HG02981 (cell line): Measurements from ENCODE around the gene PTTG1.
"Not testable (repeated sequence)": the region's sequence is repeated elsewhere in the genome, so short reads cannot be mapped to it uniquely, and the experiment has no call there.

Source experiments
- ATAC-seq: cut with Tn5 transposase; IDR thresholded peaks from one replicate; pipeline ENCODE4 v1.9.1; 2021; ENCODE audit warnings: mild to moderate bottlenecking, moderate library complexity; ENCODE audit not compliant: unreplicated experiment

The PTTG1 gene

GRCh38 chr5:160420331-160420610 lies 1.4 kb upstream of the PTTG1 start:
- no peak for ATAC-seq

GRCh38 chr5:160423099-160423498 lies 1.4 kb downstream of the PTTG1 start:
- ATAC-seq = no peak

DNA sequence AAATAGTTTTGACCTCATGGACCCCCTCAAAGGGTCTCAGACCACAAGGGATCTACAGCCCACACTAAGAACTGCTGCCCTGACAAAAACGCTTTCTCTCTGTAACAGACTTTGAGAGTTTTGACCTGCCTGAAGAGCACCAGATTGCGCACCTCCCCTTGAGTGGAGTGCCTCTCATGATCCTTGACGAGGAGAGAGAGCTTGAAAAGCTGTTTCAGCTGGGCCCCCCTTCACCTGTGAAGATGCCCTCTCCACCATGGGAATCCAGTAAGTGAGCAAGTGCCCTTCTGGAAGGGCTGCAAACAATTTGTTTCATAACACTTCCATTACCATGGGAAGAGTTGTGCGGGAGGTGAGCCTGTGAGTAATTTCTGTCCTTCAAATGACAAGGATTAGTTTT lies 6.0 kb downstream of the PTTG1 start:
- no peak for ATAC-seq

GRCh38 chr5:160432196-160432595 lies 10.5 kb downstream of the PTTG1 start:
- peak; percentile 36 for ATAC-seq

DNA sequence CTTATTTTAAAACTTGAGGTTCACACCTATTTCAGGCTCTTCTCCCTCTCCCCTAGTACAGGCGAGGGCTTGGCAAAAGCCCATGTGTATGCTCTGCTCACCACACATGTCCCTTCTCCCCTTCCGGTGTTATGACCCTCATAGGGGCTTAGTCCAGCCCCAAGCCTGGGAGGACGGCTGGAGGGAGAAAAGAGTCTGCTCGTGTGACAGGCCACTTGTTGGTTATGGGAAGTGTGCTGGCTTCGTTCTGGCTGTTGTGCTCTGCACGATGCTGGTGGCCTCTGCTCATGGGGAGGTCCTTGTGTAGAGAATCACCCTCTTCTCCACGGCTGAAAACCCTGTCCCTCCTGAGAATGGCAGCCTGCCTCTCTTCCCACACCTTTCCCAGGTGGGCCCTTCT lies 11.1 kb downstream of the PTTG1 start:
- no peak for ATAC-seq

DNA sequence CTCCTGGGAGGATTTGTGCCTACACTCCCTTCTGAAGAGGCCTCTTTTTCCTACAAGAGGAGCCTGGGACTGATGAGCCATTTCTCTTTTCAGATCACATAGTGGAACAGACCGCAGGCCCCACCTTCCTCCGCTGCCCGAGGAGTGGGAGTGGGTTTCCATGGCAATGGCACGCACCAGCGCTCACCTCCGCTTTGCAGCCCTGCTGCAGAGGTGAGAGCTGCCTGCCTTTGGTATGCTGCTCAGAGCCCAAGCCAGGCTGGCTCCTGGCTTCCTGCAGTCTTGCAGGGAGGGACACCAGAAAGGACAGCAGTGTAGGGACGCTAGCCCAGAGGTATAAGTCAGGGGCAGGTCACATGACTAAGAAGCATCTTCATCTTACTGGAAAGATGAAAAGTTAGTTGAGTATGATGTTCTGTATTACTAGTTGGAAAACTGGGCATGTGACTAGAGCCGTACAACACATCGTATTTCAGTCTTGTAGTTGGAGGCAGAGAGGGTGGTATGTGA lies 12.4 kb downstream of the PTTG1 start:
- peak; percentile 66 for ATAC-seq

DNA sequence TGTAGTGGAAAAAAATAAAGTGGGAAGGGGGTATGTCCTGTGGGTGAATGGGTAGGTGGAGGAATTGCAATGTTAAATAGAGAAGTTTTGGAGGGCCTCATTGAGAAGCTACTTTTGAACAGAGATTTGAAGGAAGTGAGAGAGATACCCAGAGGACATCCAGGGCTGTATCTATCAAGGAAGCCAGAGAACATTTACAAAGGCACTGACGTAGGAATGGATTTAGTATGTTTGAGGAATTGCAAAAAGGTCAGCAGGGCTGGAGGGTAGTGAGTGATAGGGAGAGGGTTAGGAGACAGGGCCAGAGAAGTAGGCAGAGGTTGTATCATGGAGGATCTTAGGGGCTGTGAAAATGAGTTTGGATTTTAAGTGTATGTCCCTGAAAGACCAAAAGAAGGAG lies 13.9 kb downstream of the PTTG1 start:
- no peak for ATAC-seq

- ATAC-seq = no peak
These were observed 14.4 kb downstream of the PTTG1 start for GRCh38 chr5:160436017-160436416.

DNA sequence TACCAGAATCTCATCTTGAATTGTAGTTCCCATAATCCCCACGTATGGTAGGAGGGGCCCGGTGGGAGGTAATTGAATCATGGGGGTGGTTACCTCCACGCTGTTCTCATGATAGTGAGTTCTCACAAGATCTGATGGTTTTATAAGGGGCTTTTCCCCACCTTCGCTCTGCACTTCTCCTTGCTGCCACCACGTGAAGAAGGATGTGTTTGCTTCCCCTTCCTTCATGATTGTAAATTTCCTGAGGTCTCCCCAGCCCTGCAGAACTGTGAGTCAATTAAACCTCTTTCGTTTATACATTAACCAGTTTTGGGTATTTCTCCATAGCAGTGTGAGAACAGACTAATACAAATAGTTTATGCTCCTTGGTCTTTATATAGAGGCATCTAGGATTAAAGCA lies 15.0 kb downstream of the PTTG1 start:
- ATAC-seq = not testable (repeated sequence)

GRCh38 chr5:160437271-160437670 lies 15.6 kb downstream of the PTTG1 start:
- ATAC-seq = no peak

GRCh38 chr5:160438316-160439204 lies 16.9 kb downstream of the PTTG1 start:
- ATAC-seq = peak; percentile 25

DNA sequence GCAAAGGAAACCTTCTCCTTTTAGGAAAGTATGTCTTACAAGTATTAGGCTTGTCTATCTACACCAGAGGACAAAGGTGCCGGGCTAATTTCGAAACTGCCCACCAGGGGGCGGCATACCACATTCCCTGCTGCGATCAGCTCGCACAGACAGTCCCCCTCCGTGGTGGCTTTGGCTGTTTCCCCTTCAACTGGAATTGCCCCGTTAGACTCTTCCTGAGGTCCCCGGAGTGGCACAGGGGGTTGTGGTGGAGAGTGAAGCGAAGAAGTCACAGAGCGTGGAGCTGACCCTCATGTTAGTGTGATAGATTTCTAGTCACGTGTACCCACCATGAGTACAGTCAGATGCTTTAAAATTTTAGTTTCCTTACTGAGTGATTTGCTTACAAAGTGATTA lies 17.5 kb downstream of the PTTG1 start:
- ATAC-seq = peak; percentile 43

GRCh38 chr5:160441311-160441781 lies 19.7 kb downstream of the PTTG1 start:
- ATAC-seq = peak; percentile 14

DNA sequence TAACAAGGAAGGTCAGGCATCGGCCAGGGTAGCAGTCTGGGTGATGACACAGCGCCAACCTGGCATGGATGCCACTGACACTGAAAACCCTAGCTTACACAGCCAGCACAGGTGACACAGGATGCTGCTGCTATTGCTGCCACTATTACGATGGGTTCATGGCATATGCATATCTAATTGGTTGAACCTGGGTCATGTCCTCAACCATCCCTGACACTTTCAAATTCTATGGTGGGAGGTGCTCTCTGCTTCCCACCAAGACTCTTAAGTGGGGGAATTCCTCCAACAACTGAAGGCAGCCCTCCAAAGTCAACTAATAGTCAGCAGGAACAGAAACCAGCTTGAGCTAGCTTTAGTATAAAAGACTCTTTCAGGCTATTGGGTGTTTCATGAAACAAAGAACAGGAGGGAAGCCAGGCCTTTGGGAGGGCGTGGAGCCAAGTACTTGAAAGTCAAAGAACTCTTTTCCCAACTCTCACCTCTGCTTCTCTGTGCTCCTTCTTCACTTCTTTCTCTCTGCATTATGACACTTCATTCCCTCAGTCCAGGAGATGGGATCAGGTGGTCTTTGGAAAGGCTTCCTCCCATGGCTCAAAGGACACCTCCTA lies 21.3 kb downstream of the PTTG1 start:
- peak; percentile 16 for ATAC-seq

GRCh38 chr5:160444407-160444806 lies 22.8 kb downstream of the PTTG1 start:
- no peak for ATAC-seq

GRCh38 chr5:160445132-160445531 lies 23.5 kb downstream of the PTTG1 start:
- peak; percentile 37 for ATAC-seq

GRCh38 chr5:160445751-160446150 lies 24.1 kb downstream of the PTTG1 start:
- ATAC-seq = no peak

- ATAC-seq = no peak
These were observed 27.2 kb downstream of the PTTG1 start for GRCh38 chr5:160448886-160449285.

DNA sequence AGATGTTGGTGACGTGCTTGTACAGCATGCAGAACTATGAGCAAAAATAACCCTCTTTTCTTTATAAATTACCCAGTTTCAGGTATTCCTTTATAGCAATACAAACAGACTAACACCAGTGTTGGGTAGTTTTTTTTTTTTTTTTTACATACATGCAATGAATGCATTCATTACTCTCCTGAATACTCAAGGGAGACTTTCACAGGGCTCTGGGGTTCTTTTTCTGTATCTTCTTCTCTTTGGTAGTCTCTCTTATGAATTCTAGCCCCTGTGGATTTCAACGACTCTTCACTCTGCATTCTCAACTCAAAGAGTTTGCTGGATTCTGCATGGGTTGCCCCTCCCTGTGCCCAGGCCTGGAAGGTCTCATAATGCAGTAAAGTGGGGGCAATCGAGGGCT lies 27.8 kb downstream of the PTTG1 start:
- ATAC-seq = no peak

GRCh38 chr5:160450164-160450932 lies 28.7 kb downstream of the PTTG1 start:
- ATAC-seq = no peak

GRCh38 chr5:160451281-160451680 lies 29.6 kb downstream of the PTTG1 start:
- ATAC-seq = no peak

GRCh38 chr5:160452036-160452435 lies 30.4 kb downstream of the PTTG1 start:
- no peak for ATAC-seq
